ENCODE measurements around the gene ASTN1.

ASTN1 gene

DNA sequence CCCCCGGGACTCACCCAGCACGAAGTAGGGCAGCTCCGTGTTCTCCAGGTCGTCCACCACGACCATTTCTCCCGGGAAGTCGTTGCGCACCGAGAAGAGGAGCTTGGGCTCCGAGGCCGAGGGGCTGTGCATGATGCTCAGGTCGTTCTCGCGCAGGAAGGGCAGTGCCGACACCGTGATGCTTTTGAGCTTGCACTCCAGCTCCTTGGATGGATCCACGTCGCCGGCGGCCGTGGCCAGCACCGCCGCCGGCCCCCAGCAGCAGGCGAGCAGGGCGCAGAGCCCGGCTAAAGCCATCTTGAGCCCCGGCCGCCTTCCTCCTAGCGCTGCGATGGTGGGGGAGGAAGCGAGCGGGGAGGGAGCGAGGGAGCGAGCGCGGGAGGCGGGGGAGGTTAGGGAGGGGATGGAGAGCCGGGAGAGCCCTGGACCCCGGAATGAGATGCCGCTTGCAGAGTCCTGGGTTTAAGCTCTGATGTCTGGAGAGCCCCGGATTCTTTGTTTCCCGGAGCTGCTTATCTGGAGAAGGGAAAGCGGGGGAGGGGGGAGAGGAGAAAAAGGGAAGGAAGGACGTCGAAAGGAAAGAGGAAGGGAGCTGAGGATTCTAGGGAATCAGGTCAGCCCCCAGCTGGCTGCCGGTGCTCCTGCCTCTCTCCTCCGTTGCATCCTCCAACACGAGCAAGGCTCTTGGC, at the start of gene ASTN1:
ASTN1 (minus strand) TSS at position 333 of the 689 bp plus-strand sequence; CDS start at position 297, 36 bp downstream.
- H3K9me3 ChIP-seq (ENCODE audit: low read depth, low read length), result no peaks in the 10 kb centered on the region
- H3K27ac ChIP-seq, result no peak within 1 kb of the TSS
- no peak within 1 kb of the TSS for H3K9ac ChIP-seq (ENCODE audit: insufficient read length)
- no peaks in the 10 kb centered on the region for H3K36me3 ChIP-seq (ENCODE audit: insufficient read depth, low read length)
- TF ChIP-seq FOXP2 (optimal IDR thresholded peaks at IDR 0.05; ENCODE audit: control extremely low read depth, extremely low read length, insufficient read depth), result no peak
- no peak for TF ChIP-seq POLR2AphosphoS5 (IDR thresholded peaks at IDR 0.05; ENCODE audit: borderline replicate concordance, low read depth, low read length)
- TF ChIP-seq EZH2 (IDR thresholded peaks at IDR 0.05), result no peak
- no peak for DNase-seq (ENCODE audit: low read depth, low spot score)
- H3K4me3 ChIP-seq, result no peak within 1 kb of the TSS; the same call in 1 of the 2 replicates

DNA sequence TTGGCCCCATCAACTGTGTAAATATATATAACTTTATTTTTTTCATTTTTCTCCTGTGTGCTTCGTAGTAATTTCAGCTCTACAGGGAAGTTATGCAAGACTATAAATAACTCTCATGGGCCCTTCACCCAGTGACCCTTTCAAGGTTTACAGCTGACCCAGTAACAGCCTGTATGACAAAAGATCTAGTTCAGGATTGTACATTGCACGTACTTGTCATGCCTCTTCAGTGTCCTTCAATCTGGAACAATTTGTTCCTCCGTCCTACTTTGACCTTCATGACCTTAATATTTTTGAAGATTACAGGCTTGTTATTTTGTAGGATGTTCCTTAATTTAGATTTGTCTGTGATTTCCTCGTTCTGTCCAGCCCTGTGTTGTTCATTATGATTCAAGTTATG, 46.7 kb upstream of the ASTN1 start:
- H3K27ac ChIP-seq, result no peak overlapping the region
- H3K36me3 ChIP-seq (ENCODE audit: insufficient read depth, low read length), result no peaks in the 10 kb centered on the region
- H3K9ac ChIP-seq (ENCODE audit: insufficient read length), result no peak overlapping the region
- H3K4me3 ChIP-seq, result no peak overlapping the region
- no peak for TF ChIP-seq EZH2 (IDR thresholded peaks at IDR 0.05)
- no peak for TF ChIP-seq FOXP2 (optimal IDR thresholded peaks at IDR 0.05; ENCODE audit: control extremely low read depth, extremely low read length, insufficient read depth)
- TF ChIP-seq POLR2AphosphoS5 (IDR thresholded peaks at IDR 0.05; ENCODE audit: borderline replicate concordance, low read depth, low read length), result no peak
- no peaks in the 10 kb centered on the region for H3K9me3 ChIP-seq (ENCODE audit: low read depth, low read length)
- DNase-seq (ENCODE audit: low read depth, low spot score), result no peak

GRCh38 chr1:177210071-177210470, 45.6 kb upstream of the ASTN1 start:
- Histone ChIP-seq H3K9me3 (ENCODE audit: low read depth, low read length) (no peaks in the 10 kb centered on the region), H3K4me3 (no peak overlapping the region), H3K36me3 (ENCODE audit: insufficient read depth, low read length) (no peaks in the 10 kb centered on the region), H3K27ac (no peak overlapping the region), H3K9ac (ENCODE audit: insufficient read length) (no peak overlapping the region)
- TF ChIP-seq POLR2AphosphoS5 (IDR thresholded peaks at IDR 0.05; ENCODE audit: borderline replicate concordance, low read depth, low read length) (no peak), FOXP2 (optimal IDR thresholded peaks at IDR 0.05; ENCODE audit: control extremely low read depth, extremely low read length, insufficient read depth) (no peak), EZH2 (IDR thresholded peaks at IDR 0.05) (no peak)
- DNase-seq (ENCODE audit: low read depth, low spot score), result no peak

GRCh38 chr1:177209357-177209756, 44.8 kb upstream of the ASTN1 start:
- H3K9ac ChIP-seq (ENCODE audit: insufficient read length), result no peak overlapping the region
- TF ChIP-seq EZH2 (IDR thresholded peaks at IDR 0.05), result no peak
- TF ChIP-seq FOXP2 (optimal IDR thresholded peaks at IDR 0.05; ENCODE audit: control extremely low read depth, extremely low read length, insufficient read depth), result no peak
- TF ChIP-seq POLR2AphosphoS5 (IDR thresholded peaks at IDR 0.05; ENCODE audit: borderline replicate concordance, low read depth, low read length), result no peak
- no peaks in the 10 kb centered on the region for H3K36me3 ChIP-seq (ENCODE audit: insufficient read depth, low read length)
- DNase-seq (ENCODE audit: low read depth, low spot score), result no peak
- no peak overlapping the region for H3K27ac ChIP-seq
- H3K4me3 ChIP-seq, result no peak overlapping the region
- no peaks in the 10 kb centered on the region for H3K9me3 ChIP-seq (ENCODE audit: low read depth, low read length)

GRCh38 chr1:177208920-177209319, 44.4 kb upstream of the ASTN1 start:
- H3K36me3 ChIP-seq (ENCODE audit: insufficient read depth, low read length), result no peaks in the 10 kb centered on the region
- no peak overlapping the region for H3K27ac ChIP-seq
- H3K9me3 ChIP-seq (ENCODE audit: low read depth, low read length), result no peaks in the 10 kb centered on the region
- DNase-seq (ENCODE audit: low read depth, low spot score), result no peak
- no peak overlapping the region for H3K9ac ChIP-seq (ENCODE audit: insufficient read length)
- TF ChIP-seq EZH2 (IDR thresholded peaks at IDR 0.05) (no peak), FOXP2 (optimal IDR thresholded peaks at IDR 0.05; ENCODE audit: control extremely low read depth, extremely low read length, insufficient read depth) (no peak), POLR2AphosphoS5 (IDR thresholded peaks at IDR 0.05; ENCODE audit: borderline replicate concordance, low read depth, low read length) (no peak)
- H3K4me3 ChIP-seq, result no peak overlapping the region

- TF ChIP-seq EZH2 (IDR thresholded peaks at IDR 0.05) (no peak), POLR2AphosphoS5 (IDR thresholded peaks at IDR 0.05; ENCODE audit: borderline replicate concordance, low read depth, low read length) (no peak), FOXP2 (optimal IDR thresholded peaks at IDR 0.05; ENCODE audit: control extremely low read depth, extremely low read length, insufficient read depth) (no peak)
- Histone ChIP-seq H3K27ac (no peak overlapping the region), H3K9ac (ENCODE audit: insufficient read length) (no peak overlapping the region), H3K36me3 (ENCODE audit: insufficient read depth, low read length) (no peaks in the 10 kb centered on the region), H3K9me3 (ENCODE audit: low read depth, low read length) (no peaks in the 10 kb centered on the region), H3K4me3 (no peak overlapping the region)
- DNase-seq (ENCODE audit: low read depth, low spot score), result no peak
Measured at GRCh38 chr1:177206831-177207355, 42.4 kb upstream of the ASTN1 start.

- no peak overlapping the region for H3K27ac ChIP-seq
- no peak overlapping the region for H3K9ac ChIP-seq (ENCODE audit: insufficient read length)
- TF ChIP-seq FOXP2 (optimal IDR thresholded peaks at IDR 0.05; ENCODE audit: control extremely low read depth, extremely low read length, insufficient read depth) (no peak), POLR2AphosphoS5 (IDR thresholded peaks at IDR 0.05; ENCODE audit: borderline replicate concordance, low read depth, low read length) (no peak), EZH2 (IDR thresholded peaks at IDR 0.05) (no peak)
- H3K9me3 ChIP-seq (ENCODE audit: low read depth, low read length), result no peaks in the 10 kb centered on the region
- no peak overlapping the region for H3K4me3 ChIP-seq
- DNase-seq (ENCODE audit: low read depth, low spot score), result no peak
- no peaks in the 10 kb centered on the region for H3K36me3 ChIP-seq (ENCODE audit: insufficient read depth, low read length)
Measured at GRCh38 chr1:177200290-177200689, 35.8 kb upstream of the ASTN1 start.

DNA sequence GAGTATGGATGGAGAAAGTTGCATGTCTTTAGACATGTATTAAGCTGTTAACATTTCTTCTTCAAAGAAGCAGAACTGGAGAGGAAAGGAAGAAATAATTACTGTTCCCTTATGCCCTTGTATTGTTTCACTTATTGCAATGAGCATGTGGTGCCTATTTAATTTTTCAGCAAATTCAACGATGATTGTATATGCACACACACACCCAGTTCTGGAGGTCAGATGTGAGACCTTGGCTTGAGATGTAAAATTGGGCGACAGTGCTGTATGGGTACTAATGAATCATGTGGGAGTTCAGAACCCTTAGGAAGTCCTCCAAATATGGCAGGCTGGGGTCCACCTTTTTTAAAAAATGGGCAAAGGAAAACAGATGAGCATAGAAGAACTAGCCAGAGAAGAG, 33.7 kb upstream of the ASTN1 start:
- Histone ChIP-seq H3K4me3 (no peak overlapping the region), H3K9me3 (ENCODE audit: low read depth, low read length) (no peaks in the 10 kb centered on the region), H3K27ac (no peak overlapping the region), H3K9ac (ENCODE audit: insufficient read length) (no peak overlapping the region), H3K36me3 (ENCODE audit: insufficient read depth, low read length) (no peaks in the 10 kb centered on the region)
- no peak for DNase-seq (ENCODE audit: low read depth, low spot score)
- TF ChIP-seq POLR2AphosphoS5 (IDR thresholded peaks at IDR 0.05; ENCODE audit: borderline replicate concordance, low read depth, low read length) (no peak), FOXP2 (optimal IDR thresholded peaks at IDR 0.05; ENCODE audit: control extremely low read depth, extremely low read length, insufficient read depth) (no peak), EZH2 (IDR thresholded peaks at IDR 0.05) (no peak)
